ENCODE results near the gene ZGLP1. TPM values are rescaled to one million over a fixed set of nuclear protein-coding genes. Genes with fewer than 3 reads are reported as not detected.

The ZGLP1 gene
- total and polyA plus RNA-seq, 2 of the 13 experiments (the other 11 are each of a cell fraction or from before 2014, with no cell fraction given), result 2.4 to 3.0 TPM

- no peak for TF ChIP-seq IKZF1 (IDR thresholded peaks at IDR 0.05)
- TF ChIP-seq FOSL2 (CRISPR knock-in tag; IDR thresholded peaks at IDR 0.05), result peak; percentile 64
- TF ChIP-seq ZBTB33 (CRISPR knock-in tag; IDR thresholded peaks at IDR 0.05), result peak; percentile 66; the same call in 1 of the 2 replicates
- peak; percentile 91 for TF ChIP-seq SIN3A (IDR thresholded peaks at IDR 0.05; ENCODE audit: borderline replicate concordance, low read depth, low read length)
- TF ChIP-seq KLF9 (CRISPR knock-in tag; IDR thresholded peaks at IDR 0.05; ENCODE audit: low read depth), result peak; percentile 45; the same call in 1 of the 2 replicates
- TF ChIP-seq ATF7-NPFF (CRISPR knock-in tag; IDR thresholded peaks at IDR 0.05; ENCODE audit: low read depth), result peak; percentile 77; the same call in 1 of the 2 replicates
- TF ChIP-seq SUZ12 (IDR thresholded peaks at IDR 0.05; ENCODE audit: low read depth, low read length), result no peak
- TF ChIP-seq NFE2 (CRISPR knock-in tag; IDR thresholded peaks at IDR 0.05), result no peak
- no peak for TF ChIP-seq HDAC6 (IDR thresholded peaks at IDR 0.05; ENCODE audit: low read depth, low read length)
- peak; percentile 29; the same call in 1 of the 2 replicates for TF ChIP-seq CEBPB (IDR thresholded peaks at IDR 0.05; ENCODE audit: borderline replicate concordance, low read depth, low read length)
- peak; percentile 97 for TF ChIP-seq KLF6 (CRISPR knock-in tag; IDR thresholded peaks at IDR 0.05)
- TF ChIP-seq ZNF687 (CRISPR knock-in tag; IDR thresholded peaks at IDR 0.05), result peak; percentile 98
- no peak for TF ChIP-seq SIN3B (IDR thresholded peaks at IDR 0.05; ENCODE audit: low read length)
- TF ChIP-seq ZNF180 (CRISPR knock-in tag; IDR thresholded peaks at IDR 0.05; ENCODE audit: borderline replicate concordance, low read depth), result no peak
- TF ChIP-seq HMGA1 (CRISPR knock-in tag; conservative IDR thresholded peaks at IDR 0.05), result no peak
- peak; percentile 38; the same call in 1 of the 2 replicates for TF ChIP-seq ZNF567 (CRISPR knock-in tag; IDR thresholded peaks at IDR 0.05; ENCODE audit: borderline replicate concordance)
- no peak for TF ChIP-seq ZNF549 (CRISPR knock-in tag; IDR thresholded peaks at IDR 0.05)
- 0 out of 2 replicates have a peak, but pooled peaks have one; percentile 42 for TF ChIP-seq KDM5A (IDR thresholded peaks at IDR 0.05; ENCODE audit: borderline replicate concordance, low read length)
- no peak for TF ChIP-seq ZNF644 (CRISPR knock-in tag; IDR thresholded peaks at IDR 0.05; ENCODE audit: low read depth)
- no peak; the same call in 1 of the 2 replicates for TF ChIP-seq REPIN1 (CRISPR knock-in tag; IDR thresholded peaks at IDR 0.05; ENCODE audit: borderline replicate concordance, low read depth)
- no peak; the same call in 1 of the 2 replicates for TF ChIP-seq FOSL1 (CRISPR knock-in tag; IDR thresholded peaks at IDR 0.05; ENCODE audit: borderline replicate concordance)
- peak; percentile 72; the same call in 1 of the 2 replicates for TF ChIP-seq SOX5 (CRISPR knock-in tag; IDR thresholded peaks at IDR 0.05; ENCODE audit: borderline replicate concordance)
- peak; percentile 33; the same call in 1 of the 2 replicates for TF ChIP-seq TGIF2 (CRISPR knock-in tag; IDR thresholded peaks at IDR 0.05)
- TF ChIP-seq RAD51 (IDR thresholded peaks at IDR 0.05; ENCODE audit: borderline replicate concordance), result no peak
- 0 out of 2 replicates have a peak, but pooled peaks have one; percentile 54 for TF ChIP-seq ZNF547 (CRISPR knock-in tag; IDR thresholded peaks at IDR 0.05)
- no peak for TF ChIP-seq LCORL (IDR thresholded peaks at IDR 0.05)
- TF ChIP-seq LCORL (CRISPR knock-in tag; IDR thresholded peaks at IDR 0.05), result peak; percentile 72
These were observed 38.8 kb downstream of the ZGLP1 start, which contains the start of gene ICAM1 (continued) for GRCh38 chr19:10270616-10271394.

All from HepG2 (cell line).